Testis (tissue), 2 donors: Measurements from ENCODE around the gene KIAA0513.

Experiments used
- CTCF ChIP-seq, 3 experiments: fragments of 450-650 bp in 2 of 3; fragments of 200-600 bp in 1 of 3; sonication (generic) in 1 of 3; IDR thresholded peaks; one replicate each; pipeline ENCODE4 v1.5.1; 2016 to 2019; ENCODE audit warnings: antibody characterized with exemption in 3 of 3, mild to moderate bottlenecking in 2 of 3, moderate library complexity in 1 of 3
- POLR2A ChIP-seq: fragments of 450-650 bp; IDR thresholded peaks from one replicate; pipeline ENCODE4 v1.6.1; 2017; ENCODE audit warnings: antibody characterized with exemption, mild to moderate bottlenecking, moderate library complexity

GRCh38 chr16:85031451-85031850 lies 3.9 kb downstream of the KIAA0513 start:
- TF ChIP-seq CTCF (IDR thresholded peaks at IDR 0.05) (no peak), POLR2A (no peak)
